HG03196 (cell line): ENCODE data around the gene HAO2.
A peak's percentile ranks its signal among the peaks of the same experiment; 100 is the strongest.
"Not testable (repeated sequence)": the region's sequence is repeated elsewhere in the genome, so short reads cannot be mapped to it uniquely, and the experiment has no call there.

Source experiments
- ATAC-seq: cut with Tn5 transposase; IDR thresholded peaks from one replicate; pipeline ENCODE4 v1.9.1; 2021; ENCODE audit not compliant: unreplicated experiment

HAO2 gene

GRCh38 chr1:119341372-119341947, 27.1 kb upstream of the HAO2 start:
- no peak for ATAC-seq

- ATAC-seq = no peak
Measured at GRCh38 chr1:119345398-119345797, 23.2 kb upstream of the HAO2 start.

- ATAC-seq = peak; percentile 66
Measured at GRCh38 chr1:119347858-119348257, 20.7 kb upstream of the HAO2 start.

- ATAC-seq = no peak
Measured at GRCh38 chr1:119348941-119349340, 19.6 kb upstream of the HAO2 start.

GRCh38 chr1:119350866-119351265, 17.7 kb upstream of the HAO2 start:
- not testable (repeated sequence) for ATAC-seq

GRCh38 chr1:119351997-119352396, 16.6 kb upstream of the HAO2 start:
- no peak for ATAC-seq

GRCh38 chr1:119353836-119354235, 14.7 kb upstream of the HAO2 start:
- no peak for ATAC-seq

GRCh38 chr1:119358636-119359035, 9.9 kb upstream of the HAO2 start:
- no peak for ATAC-seq

GRCh38 chr1:119359730-119360129, 8.9 kb upstream of the HAO2 start:
- no peak for ATAC-seq

GRCh38 chr1:119361205-119361604, 7.4 kb upstream of the HAO2 start:
- ATAC-seq = no peak

GRCh38 chr1:119361620-119362344, 6.8 kb upstream of the HAO2 start:
- ATAC-seq = no peak

- ATAC-seq = no peak
Measured at GRCh38 chr1:119363162-119363561, 5.4 kb upstream of the HAO2 start.

GRCh38 chr1:119364640-119365039, 3.9 kb upstream of the HAO2 start:
- ATAC-seq = no peak

GRCh38 chr1:119366424-119366823, 2.2 kb upstream of the HAO2 start:
- peak; percentile 60 for ATAC-seq

- no peak for ATAC-seq
Measured at GRCh38 chr1:119367432-119368124, 1.0 kb upstream of the HAO2 start.

- ATAC-seq = no peak
Measured at GRCh38 chr1:119370748-119371147, 2.2 kb downstream of the HAO2 start.

- no peak for ATAC-seq
Measured at GRCh38 chr1:119371815-119372214, 3.2 kb downstream of the HAO2 start.

GRCh38 chr1:119372503-119373086, 4.0 kb downstream of the HAO2 start:
- ATAC-seq = no peak

- ATAC-seq = no peak
Measured at GRCh38 chr1:119373465-119373864, 4.9 kb downstream of the HAO2 start.

- ATAC-seq = no peak
Measured at GRCh38 chr1:119374208-119374874, 5.8 kb downstream of the HAO2 start.

GRCh38 chr1:119375366-119375765, 6.8 kb downstream of the HAO2 start:
- ATAC-seq = no peak
